Caki2 (cell line): ENCODE results near the gene KCTD21. TPM values are rescaled to one million over a fixed set of nuclear protein-coding genes. Genes with fewer than 3 reads are reported as not detected.
"Not testable (repeated sequence)": the region's sequence is repeated elsewhere in the genome, so short reads cannot be mapped to it uniquely, and the experiment has no call there.

Experiments used
- DNase-seq: peaks from one replicate; pipeline ENCODE4 v3.0.0-alpha.2; 2015; ENCODE audit warnings: low read depth
- in situ Hi-C: cut with HindIII; loops from 2 replicates; pipeline ENCODE4 v1.10.0; 2016; ENCODE audit warnings: low sequenced_read_pairs, low pct_unique_long_range_greater_than_20kb, mixed read lengths
- total RNA-seq: library from RNA; depleted of rRNA; stranded (reverse); fragments of >200 nt; shearing (Covaris generic); gene quantifications from 2 replicates; pipeline ENCODE4 v1.2.3, GENCODE V29; 2014; ENCODE audit warnings: low replicate concordance

KCTD21 gene
- total RNA-seq, 1 experiment from 2014 or later = 7.1 TPM

DNA sequence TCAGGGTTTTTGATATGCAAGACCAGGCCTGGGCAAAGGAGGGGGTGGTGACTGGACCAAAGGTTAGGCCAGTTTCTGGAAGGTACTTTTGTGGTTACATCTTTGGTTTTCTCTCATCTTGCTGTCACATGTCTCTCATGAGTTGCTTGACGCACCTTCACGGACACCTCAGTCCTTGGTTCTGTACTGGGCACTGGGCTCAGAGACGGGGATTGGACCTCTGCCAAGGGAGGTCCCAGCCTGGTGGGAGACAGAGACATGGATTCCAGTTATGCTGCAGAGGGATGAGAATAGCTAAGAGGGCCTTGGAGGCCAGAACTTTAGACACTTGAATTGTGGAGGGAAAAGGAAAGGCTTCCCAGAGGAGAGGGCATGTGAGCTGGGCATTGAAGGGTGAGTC is 1.9 kb upstream of the KCTD21 start:
- in situ Hi-C loops = no loop called here

DNA sequence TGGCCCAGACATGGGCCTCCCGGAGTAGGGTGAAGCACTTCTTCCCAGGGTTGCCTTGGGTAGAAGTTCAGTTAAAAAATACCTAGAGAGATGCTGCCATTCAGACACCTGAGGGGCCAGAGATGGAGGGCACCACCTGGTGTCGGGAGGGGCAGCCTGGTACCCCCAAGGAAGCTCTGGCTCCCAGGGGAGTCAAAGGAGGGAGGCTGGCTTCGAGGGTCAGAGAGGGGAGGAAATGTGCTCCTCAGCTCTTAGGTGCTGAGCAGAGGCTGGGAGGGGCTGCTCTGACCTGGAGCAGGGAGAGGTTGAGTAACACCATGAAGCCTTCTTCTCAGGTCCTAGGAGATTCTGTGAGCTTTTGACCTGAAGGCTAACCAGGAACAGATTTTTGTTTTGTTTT is 1.4 kb upstream of the KCTD21 start:
- DNase-seq = no peak
- in situ Hi-C loops = no loop called here

More for the DNA sequence above, 1.9 kb upstream of the KCTD21 start:
- no peak for DNase-seq

DNA sequence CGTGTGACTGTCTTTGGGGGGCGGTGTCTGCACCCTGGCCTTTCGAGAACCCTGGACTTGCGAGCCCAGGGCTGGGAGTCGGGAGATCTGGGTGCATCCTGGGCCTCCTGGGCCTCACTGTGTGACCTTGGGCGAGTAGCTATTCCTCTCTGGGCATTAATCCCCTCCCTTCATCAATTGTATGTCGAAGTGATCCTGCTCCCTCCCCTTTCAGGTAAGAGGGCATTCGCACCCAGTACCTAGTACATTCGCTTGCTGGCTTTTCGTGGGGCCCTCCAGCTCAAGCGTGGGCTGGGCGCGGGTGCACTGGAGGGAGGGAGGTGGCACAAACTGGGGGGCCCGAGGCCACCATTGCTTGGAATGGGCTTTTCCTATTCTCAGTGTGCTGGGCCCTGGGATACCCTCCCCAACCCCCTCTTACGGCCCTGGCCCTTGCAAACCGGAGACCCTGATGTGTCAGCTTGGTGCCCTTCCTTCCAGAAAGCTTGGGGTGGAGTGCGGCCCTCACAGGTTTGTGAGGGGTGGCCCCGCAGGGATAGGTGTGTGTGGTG is 823 bp upstream of the KCTD21 start:
- in situ Hi-C loops = no loop called here
- DNase-seq = no peak

DNA sequence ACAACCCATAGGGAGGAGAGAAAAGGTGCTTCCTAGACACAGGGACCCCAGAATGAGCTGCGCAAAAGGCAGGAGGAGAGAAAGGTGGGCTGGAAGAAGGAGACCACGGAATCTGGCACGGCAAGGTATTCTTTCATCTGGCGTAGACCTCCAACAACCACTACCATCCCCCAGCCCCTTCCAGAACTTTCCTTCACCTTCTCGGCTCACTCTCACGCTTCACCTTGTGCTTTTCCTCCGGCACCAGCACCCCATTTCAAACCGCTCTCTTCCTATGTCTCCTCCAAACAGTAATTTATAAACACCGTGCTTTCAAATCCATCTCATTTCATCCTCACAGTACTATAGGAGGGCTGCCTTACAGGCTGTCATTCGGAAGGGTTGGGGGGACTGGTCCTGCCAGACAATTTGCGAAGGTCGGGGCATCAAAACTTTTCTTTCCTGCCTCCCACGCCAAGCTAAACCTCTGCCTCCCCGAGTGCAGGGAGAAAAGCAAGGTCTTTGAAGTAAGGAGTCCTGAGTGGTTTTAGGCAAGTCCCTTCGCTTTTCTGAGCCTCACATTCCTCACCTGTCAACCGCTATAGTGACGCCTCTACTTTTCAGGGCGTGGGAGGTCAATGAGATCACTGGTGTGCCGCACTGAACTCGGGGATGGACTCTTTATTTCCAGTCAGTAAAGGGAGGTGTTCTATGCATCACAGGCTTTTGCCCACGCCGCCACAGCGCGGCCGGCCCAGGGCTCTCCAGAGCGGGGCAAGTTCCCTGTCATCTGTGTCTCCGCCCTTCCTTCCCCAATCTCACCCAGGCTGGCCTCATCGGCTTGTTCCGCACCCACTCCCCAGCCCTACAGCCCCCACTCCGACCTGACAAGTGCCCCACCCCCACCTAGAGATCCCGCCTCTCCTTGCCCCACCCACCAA is 800 bp downstream of the KCTD21 start:
- in situ Hi-C loops = no loop called here
- no peak for DNase-seq

DNA sequence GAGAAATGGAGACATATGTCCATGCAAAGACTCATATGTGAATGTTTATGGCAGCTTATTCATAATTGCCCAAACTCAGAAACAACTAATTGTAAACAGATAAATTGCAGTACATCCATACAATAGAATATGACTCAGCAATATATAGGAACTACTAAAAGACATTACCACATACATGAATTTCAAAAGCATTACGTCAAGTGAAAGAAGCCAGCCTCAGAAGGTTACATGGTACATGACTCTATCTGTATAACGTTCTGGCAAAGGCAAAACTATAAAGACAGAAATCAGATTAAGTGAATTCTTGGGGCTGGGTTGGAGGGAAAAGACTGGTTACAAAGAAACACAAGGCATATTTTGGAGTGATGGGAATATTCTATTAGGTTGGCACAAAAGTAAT is 7.2 kb downstream of the KCTD21 start:
- in situ Hi-C loops = no loop called here
- no peak for DNase-seq

DNA sequence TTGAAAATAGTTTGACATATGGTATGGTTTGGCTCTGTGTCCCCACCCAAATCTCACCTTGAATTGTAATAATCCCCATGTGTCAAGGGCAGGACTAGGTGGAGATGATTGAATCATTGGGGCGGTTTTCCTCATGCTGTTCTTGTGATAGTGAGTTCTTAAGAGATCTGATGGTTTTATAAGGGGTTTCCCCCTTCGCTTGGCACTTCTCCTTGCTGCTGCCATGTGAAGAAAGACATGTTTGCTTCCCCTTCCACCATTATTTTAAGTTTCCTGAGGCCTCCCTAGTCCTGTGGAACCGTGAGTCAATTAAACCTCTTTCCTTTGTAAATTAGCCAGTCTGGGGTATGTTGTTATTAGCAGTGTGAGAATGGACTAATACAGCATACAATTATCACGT is 7.7 kb downstream of the KCTD21 start:
- in situ Hi-C loops = no loop called here
- DNase-seq = no peak

DNA sequence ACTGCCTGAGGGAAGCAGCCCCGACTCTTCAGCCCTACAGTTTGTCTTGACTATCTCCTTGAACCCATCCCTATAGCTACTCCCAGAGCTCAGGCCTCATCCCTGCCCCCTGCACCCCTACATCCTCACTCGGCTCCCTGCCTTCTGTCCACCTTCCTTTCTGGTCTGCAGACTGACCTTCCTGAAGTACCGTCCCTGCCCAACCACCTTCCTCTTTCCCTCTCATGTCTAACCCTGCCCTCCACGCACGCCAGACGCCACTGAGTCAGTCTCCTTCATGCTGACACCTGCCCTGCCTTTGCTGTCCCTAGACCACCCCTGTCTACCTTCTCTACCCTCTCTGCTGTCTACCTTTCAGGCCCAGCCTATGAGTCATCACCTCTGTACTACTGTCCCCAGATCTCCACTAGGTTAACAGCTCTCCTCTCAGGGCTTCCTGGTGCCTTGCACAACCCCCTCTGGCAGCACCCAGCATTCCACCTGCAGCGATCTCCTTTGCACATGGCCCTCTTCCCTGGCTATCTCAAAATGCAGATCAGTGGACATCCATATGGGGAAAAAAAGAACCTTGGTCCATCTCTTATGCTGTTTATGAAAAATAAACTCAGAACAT is 8.9 kb downstream of the KCTD21 start:
- no peak for DNase-seq
- in situ Hi-C loops = no loop called here

DNA sequence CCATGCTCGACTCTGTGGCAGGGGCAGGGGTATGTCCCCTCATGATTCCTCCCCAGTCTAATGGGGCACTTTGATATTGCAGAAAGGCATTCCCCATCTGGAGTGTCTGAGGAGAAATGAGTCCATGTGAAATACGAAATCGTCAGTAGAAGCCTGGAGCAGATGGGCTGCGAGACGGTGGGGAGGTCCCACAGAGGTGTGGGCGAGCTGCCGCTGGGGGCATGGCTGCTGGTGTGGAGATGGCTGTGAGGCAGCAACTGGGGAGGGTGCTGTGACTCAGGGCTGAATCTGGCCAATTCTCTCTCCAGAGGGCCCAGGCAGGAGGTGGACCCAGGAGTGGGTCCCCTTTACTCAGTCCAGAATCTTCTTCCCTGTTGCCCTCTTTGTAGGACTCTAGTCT is 11.2 kb downstream of the KCTD21 start:
- in situ Hi-C loops = no loop called here
- DNase-seq = no peak

DNA sequence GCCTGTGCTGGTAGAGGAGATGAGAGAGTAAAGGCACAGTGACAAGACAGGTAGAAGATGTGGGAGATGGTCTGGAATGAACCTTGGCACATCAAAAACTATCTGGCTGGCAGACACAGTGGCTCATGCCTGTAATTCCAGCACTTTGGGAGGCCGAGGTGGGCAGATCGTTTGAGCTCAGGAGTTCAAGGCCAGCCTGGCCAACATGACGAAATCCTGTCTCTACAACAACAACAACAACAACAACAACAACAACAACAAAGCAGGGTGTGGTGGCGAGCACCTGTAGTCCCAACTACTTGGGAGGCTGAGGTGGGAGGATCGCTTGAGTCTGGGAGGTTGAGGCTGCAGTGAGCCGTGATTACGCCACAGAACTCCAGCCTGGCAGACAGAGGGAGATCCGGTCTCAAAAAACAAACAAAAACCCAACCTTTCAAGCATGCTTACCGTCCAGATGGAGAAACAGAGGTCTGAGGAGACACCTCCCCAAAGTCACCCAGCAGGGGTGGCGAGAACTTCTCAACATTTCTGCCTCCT is 11.8 kb downstream of the KCTD21 start:
- in situ Hi-C loops = no loop called here
- DNase-seq = no peak

DNA sequence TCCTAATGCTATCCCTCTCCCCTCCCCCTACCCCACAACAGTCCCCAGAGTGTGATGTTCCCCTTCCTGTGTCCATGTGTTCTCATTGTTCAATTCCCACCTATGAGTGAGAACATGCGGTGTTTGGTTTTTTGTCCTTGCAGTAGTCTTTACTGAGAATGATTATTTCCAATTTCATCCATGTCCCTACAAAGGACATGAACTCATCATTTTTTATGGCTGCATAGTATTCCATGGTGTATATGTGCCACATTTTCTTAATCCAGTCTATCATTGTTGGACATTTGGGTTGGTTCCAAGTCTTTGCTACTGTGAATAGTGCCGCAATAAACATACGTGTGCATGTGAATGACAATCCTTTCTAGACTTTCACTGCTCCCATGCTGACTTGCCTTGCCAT is 12.6 kb downstream of the KCTD21 start:
- in situ Hi-C loops, DNase-seq: not testable (repeated sequence)

DNA sequence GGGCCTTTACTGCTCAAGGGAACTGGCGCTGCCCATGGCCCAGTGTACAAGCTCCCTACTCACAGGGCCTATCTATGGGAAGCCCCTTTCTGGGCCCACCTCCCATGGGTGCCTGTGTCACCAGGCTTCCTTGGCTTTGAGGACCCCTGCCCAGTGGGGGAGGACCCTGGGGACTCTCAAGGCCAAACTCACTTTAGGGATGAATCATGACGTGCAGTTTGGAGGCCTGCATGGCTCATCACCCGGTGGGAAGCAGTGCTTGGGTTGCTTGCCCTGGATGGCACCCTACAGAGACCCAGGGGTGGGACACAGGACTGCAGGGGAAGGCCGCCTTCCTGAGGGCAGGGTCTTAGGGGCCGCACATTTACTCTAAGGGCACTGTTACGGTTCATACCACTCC is 16.5 kb downstream of the KCTD21 start:
- in situ Hi-C loops = no loop called here
- no peak for DNase-seq

DNA sequence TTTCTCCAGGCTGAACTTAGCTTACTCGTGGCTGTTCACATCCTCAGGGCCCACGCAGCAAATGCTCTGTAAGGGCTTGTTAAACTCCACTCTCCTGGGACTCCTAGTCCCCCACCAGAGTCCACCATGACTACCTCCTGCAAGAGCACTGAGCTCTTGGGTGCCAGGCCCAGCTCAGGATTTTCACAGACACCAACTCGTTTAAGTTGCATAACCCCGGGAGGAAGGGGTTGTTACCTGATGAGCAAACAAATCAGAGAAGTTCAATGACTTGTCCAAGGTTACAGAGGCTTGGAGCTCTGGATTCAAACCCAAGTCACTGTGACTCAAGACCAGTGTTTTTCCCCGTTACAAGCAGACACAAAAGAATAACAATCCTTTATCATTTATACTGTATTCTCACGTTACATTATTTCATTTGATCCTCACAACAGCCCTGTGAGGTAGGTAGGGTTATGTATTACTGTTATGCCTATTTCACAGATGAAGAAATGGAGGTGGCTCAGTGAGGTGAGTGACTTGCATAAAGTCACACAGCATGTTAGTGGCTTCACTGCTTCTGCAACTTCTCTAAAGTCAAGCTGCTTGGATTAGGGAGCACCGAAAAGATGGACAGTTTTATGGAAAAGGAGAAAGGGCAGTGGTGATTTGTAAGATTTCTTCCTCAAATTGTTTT is 17.4 kb downstream of the KCTD21 start:
- no peak for DNase-seq
- in situ Hi-C loops = no loop called here

DNA sequence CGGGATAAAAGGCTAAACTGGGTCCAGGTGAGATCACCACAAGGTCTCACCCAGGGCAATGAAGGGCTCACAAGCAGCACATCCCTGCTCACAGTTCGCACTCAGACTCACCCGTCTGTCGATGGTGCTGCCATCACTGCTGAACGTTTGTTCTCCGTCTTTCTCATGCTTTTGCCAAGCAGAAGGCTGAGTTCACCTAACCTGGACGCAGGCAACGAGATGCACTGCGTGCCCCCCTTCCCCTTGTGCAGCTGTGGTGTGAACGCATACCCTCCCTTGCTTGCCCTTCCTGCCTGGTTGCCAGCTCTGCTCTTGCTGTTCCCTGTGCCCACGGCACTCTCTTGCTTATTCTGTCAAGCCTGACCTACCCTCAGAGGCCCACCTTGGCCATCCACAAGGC is 18.0 kb downstream of the KCTD21 start:
- in situ Hi-C loops = no loop called here
- no peak for DNase-seq

DNA sequence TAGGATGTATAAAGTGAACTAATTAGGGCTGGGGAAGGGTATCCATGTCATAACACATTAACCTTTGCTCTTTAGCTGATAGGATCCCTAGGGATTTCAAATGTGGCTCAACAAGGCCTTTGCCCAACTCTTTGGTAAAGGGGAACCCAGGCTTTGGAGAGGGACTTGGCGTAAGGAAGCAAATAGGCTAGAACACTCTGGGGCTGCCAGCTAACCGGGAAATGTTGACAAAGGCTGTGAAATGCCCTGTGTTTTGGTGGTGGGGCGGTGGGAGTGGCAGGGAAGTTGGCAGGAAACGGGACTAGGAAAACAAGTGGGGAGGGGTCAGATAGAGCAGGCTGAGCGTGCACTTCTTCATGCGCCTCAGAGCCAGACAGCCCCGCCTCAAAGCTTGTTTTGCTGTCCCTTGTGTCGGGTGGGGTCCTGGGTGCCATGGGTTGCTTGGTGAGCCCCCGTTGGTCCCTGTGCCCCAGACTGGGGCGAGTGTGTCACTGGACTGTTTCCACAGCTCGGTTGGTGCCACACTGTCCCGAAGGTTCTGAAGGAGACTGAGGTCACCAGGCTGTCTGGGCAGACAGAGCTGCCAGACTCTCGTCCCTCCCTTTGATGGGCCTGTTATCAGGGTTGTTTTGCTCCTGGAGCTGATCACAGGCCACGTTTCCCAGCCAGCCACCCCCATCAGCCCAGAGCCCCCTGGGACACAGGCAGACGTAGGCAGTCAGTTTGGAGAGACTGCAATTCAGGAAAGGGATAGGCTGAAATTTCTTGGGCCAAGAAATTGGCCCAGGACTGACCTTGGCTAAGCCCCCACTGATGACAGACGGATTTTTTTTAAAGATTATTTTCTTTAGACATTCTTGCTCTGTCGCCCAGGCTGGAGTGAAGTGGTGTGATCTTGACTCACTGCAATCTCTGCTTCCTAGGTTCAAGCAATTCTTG is 19.6 kb downstream of the KCTD21 start:
- peak; percentile 3 for DNase-seq

DNA sequence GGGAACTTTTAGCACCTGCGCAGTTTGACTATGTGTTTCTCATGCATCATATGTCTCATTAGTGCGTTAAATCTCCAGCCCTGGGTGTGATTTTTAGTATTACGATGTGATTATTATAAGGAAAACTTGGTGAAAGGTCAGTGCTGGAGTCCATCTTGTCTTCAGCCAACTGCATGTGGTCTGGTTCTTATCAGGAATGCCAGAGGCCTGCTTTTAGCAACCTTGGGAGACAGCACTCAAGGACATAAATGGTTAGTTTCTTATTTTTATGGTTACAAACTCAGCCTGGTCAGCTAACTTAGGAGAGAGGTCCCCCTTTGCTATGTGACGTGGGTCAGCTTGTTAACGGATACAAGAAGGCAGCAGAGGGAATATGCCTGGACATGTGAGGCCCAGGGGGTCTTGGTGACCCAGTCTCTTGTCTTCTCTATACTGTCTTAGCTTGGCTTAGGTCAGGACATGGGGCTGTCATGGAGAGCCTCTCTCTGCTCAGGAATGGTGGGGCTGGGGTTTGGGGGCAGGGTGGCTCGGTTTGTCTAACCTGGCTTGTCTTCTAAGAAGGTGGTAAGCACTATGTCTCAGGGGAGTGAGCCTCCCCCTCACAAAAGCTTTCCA is 21.5 kb downstream of the KCTD21 start:
- in situ Hi-C loops = no loop called here
- DNase-seq = no peak

More for the DNA sequence above, 19.6 kb downstream of the KCTD21 start:
- in situ Hi-C loops = no loop called here

DNA sequence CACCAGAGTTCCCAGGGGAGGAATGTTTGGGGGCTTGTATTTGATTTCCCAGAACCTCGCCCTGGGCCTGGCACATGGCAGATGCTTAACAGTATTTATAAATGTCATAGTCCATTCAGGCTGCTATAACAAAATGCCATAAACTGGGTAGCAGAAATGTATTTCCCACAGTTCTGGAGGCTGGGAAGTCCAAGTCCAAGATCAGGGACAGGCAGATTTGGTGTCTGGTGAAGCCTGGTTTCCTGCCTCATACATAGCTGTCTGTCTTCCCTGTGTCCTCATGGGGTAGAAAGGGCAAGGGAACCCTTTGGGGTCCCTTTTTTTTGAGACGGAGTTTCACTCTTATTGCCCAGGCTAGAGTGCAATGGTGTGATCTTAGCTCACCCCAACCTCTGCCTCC is 24.0 kb downstream of the KCTD21 start:
- in situ Hi-C loops = no loop called here
- DNase-seq = no peak

DNA sequence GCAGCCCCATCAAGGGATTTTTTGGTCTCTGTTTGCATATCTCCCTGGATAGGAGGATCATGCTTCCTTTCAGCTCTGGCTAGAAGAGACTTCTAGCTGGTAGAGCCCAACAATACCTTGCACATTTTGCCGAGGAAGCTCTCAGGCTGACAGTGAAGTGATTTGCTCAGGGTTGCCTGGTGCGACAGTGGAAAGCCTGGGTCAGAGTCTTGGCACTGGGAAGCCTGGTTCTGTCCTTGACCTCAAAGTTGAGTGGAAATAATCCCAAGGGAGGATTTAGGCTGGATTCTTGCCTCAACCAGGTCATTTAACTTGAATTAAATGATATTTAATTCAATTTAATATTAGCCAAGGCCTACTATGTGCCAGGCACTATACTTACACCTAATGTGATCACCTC is 24.6 kb downstream of the KCTD21 start:
- in situ Hi-C loops = no loop called here
- DNase-seq = no peak
